ENCODE data around the gene BCL3.
A peak's percentile ranks its signal among the peaks of the same experiment; 100 is the strongest.
"Not testable (repeated sequence)": the region's sequence is repeated elsewhere in the genome, so short reads cannot be mapped to it uniquely, and the experiment has no call there.

The BCL3 gene

GRCh38 chr19:44757735-44758505, 9.4 kb downstream of the BCL3 start:
- DNase-seq (ENCODE audit: low read depth in 2 of 2), result no peak

DNA sequence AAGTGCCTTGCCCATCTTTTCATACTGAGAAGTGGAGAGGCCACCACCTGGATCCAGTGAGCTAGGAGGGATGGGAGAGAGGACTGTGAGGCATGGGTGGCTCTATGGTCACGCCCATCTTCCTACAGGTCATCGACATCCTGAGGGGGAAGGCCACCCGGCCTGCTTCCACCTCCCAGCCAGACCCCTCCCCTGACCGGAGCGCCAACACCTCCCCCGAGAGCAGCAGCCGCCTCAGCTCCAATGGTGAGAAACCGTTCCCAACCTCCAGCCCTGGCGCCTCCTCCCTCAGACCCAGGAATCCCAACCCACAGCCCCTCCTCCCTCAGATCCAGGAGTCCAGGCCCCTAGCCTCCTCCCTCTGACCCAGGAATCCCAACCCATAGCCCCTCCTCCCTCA, 10.1 kb downstream of the BCL3 start:
- DNase-seq (ENCODE audit: low read depth in 2 of 2), result no peak

- no peak for DNase-seq (ENCODE audit: low read depth in 2 of 2)
Measured at GRCh38 chr19:44759083-44759804, 10.7 kb downstream of the BCL3 start.

DNA sequence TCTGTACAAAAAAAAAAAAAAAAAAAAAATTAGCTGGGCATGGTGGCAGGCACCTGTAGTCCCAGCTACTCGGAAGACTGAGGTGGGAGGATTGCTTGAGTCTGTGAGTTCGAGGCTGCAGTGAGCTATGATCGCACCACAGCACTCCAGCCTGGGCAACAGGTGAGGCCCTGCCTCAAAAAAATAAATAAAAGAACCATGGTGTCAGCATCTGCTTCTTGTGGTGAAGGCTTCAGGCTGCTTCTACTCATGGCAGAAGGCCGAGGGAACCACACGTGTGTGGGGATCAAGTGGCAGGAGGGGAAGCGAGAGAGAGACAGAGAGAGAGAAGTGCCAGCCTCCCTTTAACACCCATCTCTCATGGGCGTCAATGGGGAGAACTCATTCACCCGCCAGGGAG, 13.5 kb downstream of the BCL3 start:
- DNase-seq (ENCODE audit: low read depth in 2 of 2), result no peak

DNA sequence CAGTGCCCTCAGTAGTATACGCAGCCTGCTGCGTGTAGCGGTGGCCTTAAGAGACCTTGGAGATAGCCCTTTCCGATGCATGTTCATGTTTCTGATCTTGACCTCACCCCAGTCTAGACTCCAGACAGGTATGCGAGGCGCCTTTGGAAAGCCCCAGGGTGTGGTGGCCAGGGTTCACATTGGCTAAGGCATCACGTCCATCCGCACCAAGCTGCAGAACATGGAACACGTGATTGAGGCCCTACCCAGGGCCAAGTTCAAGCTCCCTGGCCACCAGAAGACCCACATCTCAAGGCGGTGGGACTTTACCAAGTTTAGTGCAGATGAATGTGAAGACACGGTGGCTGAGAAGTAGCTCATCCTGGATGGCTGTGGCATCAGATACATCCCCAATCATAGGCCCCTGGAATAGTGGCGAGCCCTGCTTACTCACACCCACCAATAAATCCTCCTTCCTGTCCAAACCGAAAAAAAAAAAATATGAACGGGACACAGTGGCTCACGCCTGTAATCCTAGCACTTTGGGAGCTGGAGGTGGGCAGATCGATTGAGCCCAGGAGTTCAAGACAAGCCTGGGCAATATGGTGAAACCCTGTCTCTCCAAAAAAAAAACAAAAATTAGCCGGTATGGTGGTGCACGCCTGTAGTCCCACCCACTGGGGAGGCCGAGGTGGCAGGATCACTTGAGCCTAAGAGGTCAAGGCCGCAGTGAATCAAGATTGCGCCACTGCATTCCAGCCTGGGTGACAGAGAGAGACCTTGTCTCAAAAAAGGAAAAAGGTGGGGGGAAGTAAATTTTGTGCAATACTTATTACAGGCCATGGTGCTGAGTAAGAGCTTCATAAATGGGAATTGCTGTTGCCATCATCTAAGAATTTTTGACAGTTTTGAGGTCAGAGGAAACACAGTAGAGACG, 16.8 kb downstream of the BCL3 start:
- DNase-seq (ENCODE audit: low read depth in 2 of 2), result no peak

DNA sequence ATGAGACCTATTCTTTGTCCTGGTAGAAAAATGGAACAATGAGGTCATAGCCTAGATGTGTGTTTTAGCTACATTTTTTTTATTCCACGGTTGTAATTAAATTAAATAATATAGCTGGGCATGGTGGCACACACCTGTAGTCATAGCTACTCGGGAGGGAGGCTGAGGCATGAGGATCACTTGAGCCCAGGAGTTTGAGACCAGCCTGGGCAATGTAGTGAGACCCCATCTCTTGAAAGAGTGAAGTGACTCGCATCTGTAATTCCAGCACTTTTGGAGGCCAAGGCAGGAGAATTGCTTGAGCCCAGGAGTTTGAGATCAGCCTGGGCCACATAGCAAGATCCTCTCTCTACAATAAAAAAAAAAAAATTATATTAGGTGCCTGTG, 17.4 kb downstream of the BCL3 start:
- no peak for DNase-seq (ENCODE audit: low read depth in 2 of 2)

- DNase-seq (ENCODE audit: low read depth in 2 of 2), result no peak
Measured at GRCh38 chr19:44767295-44768180, 19.0 kb downstream of the BCL3 start.

DNA sequence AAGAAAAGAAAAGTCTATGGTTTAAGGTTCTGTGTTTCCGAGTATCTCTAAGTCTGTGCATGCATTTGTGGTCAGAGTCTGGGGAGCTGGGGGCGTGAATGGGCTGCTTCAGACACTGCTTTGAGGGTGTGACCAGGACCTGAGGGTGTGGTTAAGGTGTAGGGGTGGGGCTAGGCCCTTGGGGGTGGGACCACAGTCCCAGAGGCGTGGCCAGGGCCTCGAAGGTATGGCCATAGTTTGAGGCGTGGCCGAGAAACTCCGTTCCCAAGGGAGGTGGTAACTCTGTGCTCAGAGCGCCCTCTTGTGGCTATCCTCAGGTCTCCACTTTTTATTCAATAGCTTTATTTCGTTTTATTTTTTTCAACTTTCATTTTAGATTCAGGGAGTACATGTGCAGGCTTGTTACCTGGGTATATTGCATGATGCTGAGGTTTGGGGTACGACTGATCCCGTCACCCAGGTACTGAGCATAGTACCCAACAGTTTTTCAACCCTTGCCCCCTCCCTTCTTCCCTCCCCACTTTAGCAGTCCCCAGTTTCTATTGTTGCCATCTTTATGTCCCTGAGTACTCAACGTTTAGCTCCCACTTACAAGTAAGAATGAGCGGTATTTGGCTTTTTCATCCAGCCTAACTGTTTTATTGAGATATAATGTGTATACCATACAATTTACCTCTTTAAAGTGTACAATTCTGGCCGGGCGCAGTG, 22.2 kb downstream of the BCL3 start:
- peak; percentile 96 to 97 for DNase-seq (ENCODE audit: low read depth in 2 of 2)

GRCh38 chr19:44772144-44772543, 23.6 kb downstream of the BCL3 start:
- not testable (repeated sequence) for DNase-seq (ENCODE audit: low read depth in 2 of 2)

GRCh38 chr19:44772959-44773358, 24.5 kb downstream of the BCL3 start:
- DNase-seq (ENCODE audit: low read depth in 2 of 2), result no peak

GRCh38 chr19:44775676-44776240, 27.2 kb downstream of the BCL3 start:
- no peak for DNase-seq (ENCODE audit: low read depth in 2 of 2)

DNA sequence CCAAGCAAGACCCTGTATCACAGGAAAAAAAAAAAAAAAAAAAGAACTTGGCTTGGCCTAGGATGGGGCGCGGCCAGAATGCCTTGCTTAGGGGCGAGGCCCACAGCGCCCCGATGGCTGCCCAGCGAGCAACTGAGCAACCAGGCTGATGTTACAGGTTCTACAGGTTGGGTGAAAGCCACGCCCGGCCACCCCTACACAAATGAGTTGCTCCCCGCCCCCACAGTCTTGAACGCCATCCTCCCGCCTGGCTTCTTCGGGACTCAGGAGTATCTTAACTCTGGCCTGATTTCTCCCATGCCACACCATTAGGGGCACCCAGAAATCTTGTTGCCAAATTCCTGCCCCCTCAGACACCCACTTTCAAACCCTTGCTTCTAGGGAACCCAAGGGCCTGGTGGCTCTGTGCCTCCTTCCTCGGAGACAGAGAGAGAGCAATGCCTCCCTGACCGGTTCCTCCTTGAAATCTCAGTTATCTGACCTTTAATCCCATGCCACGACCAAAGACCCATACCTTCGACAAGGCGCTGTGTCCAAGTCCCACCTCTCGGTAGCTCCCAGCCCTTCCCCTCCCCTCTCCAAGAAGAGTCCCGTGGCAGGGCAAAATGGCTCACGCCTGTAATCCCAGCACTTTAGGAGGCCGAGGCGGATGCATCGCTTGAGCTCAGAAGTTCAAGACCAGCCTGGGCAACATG, 28.0 kb downstream of the BCL3 start:
- no peak for DNase-seq (ENCODE audit: low read depth in 2 of 2)

DNA sequence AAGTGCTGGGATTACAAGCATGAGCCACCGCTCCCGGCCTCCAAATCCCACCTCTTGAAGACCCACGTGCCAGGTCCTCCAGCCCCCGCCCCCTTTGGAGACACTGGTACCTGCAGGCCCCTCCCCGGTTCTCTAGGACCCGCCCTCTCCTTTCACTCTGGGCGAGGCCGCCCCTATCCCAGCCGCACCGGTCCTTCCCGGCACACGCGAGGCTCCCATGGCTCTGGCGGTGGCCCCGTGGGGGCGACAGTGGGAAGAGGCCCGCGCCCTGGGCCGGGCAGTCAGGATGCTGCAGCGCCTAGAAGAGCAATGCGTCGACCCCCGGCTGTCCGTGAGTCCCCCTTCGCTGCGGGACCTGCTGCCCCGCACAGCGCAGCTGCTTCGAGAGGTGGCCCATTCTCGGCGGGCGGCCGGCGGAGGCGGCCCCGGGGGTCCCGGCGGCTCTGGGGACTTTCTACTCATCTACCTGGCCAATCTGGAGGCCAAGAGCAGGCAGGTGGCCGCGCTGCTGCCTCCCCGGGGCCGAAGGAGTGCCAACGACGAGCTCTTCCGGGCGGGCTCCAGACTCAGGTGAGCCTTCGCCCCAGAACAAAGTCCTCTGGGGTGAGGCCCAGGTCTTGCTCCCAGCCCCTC, 29.3 kb downstream of the BCL3 start, which contains the start of gene CBLC:
Gene CBLC (plus strand): TSS at position 176 of the 633 bp plus-strand sequence. CDS start 42 bp downstream, at position 218.
- no peak for DNase-seq (ENCODE audit: low read depth in 2 of 2)

- DNase-seq (ENCODE audit: low read depth in 2 of 2), result no peak
Measured at GRCh38 chr19:44779150-44779549, 30.6 kb downstream of the BCL3 start.

DNA sequence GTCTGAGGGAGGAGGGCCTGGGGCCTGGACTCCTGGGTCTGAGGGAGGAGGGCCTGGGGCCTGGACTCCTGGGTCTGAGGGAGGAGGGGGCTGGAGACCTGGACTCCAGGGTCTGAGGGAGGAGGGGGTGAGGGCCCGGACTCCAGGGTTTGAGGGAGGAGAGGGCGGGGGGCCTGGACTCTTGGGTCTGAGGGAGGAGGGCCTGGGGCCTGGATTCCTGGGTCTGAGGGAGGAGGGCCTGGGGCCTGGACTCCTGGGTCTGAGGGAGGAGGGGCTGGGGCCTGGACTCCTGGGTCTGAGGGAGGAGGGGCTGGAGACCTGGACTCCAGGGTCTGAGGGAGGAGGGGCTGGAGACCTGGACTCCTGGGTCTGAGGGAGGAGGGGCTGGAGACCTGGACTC, 33.2 kb downstream of the BCL3 start:
- DNase-seq (ENCODE audit: low read depth in 2 of 2), result not testable (repeated sequence)

DNA sequence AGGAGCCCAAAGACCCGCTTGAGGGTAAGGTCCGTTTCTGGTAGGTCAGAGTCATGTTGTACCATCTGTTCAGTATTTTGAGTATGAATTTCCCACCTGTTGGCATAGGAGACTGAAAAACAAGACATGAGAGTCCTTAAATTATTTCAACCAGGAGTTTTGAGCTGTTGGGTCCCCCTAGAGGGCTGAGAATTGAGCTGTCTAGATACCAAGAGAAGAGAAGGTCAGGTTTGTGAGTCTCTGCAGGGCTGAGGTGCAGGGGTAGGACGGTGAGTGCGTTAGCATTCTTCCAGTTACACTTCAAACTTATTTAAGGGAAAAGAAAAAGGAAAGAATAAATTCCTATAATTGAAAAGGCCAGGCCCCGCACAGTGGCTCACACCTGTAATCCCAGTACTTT, 34.2 kb downstream of the BCL3 start:
- DNase-seq (ENCODE audit: low read depth in 2 of 2), result no peak

DNA sequence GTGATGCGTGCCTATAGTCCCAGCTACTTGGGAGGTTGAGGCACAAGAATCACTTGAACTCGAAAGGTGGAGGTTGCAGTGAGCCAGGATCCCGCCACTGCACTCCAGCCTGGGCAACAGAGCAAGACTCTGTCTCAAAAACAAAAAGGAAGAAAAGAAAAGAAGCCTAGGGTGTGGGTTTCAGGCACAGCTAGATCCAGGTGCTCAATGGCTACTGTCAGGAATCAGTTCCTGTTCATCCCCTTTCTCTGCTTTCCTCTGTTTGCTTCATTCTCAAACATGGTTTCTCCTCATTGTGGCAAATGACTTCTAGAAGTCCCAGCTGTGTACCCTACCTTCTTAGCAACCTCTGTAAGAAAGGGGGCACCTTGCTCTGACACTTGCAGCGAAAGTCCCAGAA, 35.0 kb downstream of the BCL3 start:
- DNase-seq (ENCODE audit: low read depth in 2 of 2), result no peak

GRCh38 chr19:44785271-44785670, 36.8 kb downstream of the BCL3 start:
- DNase-seq (ENCODE audit: low read depth in 2 of 2), result no peak

GRCh38 chr19:44785993-44786392, 37.5 kb downstream of the BCL3 start:
- no peak for DNase-seq (ENCODE audit: low read depth in 2 of 2)

Measured in stimulated activated CD8-positive, alpha-beta memory T cell treated with anti-CD3 and anti-CD28 coated beads, Interleukin-2, amount 100 ng/mL, for 48 hours (primary cell).